BLaER1 (cell line): ENCODE measurements around the gene MPPED1.

Source experiments
- H3K27ac ChIP-seq: shearing (Covaris generic); formaldehyde crosslinking; 2 replicates; pipeline ENCODE4 v1.8.1; 2022
- H3K27me3 ChIP-seq: shearing (Covaris generic); formaldehyde crosslinking; 2 replicates; pipeline ENCODE4 v1.8.1; 2022
- H3K36me3 ChIP-seq: shearing (Covaris generic); formaldehyde crosslinking; 2 replicates; pipeline ENCODE4 v1.8.1; 2022
- H3K4me1 ChIP-seq: shearing (Covaris generic); formaldehyde crosslinking; 2 replicates; pipeline ENCODE4 v1.8.1; 2022
- H3K4me2 ChIP-seq: shearing (Covaris generic); formaldehyde crosslinking; 2 replicates; pipeline ENCODE4 v1.8.1; 2022
- H3K4me3 ChIP-seq: shearing (Covaris generic); formaldehyde crosslinking; 2 replicates; pipeline ENCODE4 v1.8.1; 2022
- H3K9ac ChIP-seq: shearing (Covaris generic); formaldehyde crosslinking; 2 replicates; pipeline ENCODE4 v1.8.1; 2022
- H3K9me3 ChIP-seq: shearing (Covaris generic); formaldehyde crosslinking; 2 replicates; pipeline ENCODE4 v1.8.1; 2022
- H4K20me1 ChIP-seq: shearing (Covaris generic); formaldehyde crosslinking; 2 replicates; pipeline ENCODE4 v1.8.1; 2022
- Cebpa-rat ChIP-seq: shearing (Covaris generic); IDR thresholded peaks from 2 replicates; pipeline ENCODE4 v1.8.1; 2022

Gene MPPED1

DNA sequence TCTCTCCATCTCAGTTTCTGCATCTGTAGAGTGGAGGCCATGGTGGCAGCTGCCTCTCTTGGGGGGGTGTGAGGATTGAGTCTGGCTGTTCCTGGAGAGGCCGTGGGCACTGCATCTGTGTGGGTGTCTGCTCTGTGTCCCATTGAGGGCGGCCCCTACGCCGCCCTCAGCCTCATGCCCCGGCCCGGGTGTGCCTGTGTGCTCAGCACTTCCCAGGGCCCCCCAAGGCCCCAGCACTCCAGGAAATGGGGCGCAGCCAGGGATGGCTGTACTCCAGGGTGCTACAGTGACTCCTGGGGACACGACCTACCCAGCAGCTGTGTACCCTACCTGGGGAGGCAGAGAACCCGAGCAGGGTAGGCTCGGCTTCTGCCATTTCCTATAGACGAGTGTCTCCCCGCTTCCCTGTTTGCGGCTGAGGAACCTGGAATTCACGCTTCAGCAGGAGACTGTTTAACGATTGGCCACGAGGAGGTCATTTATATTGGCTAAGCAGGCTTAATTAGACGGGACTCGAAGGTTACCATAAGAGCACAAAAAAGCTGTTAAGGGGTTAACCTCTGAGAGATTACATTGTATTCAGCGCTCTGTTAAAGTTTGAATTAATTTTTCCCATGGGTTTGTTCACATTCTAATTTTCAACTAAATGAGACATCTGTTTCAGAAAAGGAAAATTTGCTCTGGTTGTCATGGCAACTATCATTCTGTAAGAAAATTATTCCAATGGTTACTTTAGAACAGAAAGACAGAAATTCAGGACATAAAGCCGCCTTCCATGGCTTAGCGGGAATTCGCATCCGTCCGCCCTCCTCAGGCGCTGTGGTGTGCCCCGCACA lies 76.4 kb downstream of the MPPED1 start:
- Histone ChIP-seq H3K9me3 (no peaks in the 10 kb centered on the region), H3K27ac (no peak overlapping the region), H4K20me1 (no peaks in the 10 kb centered on the region), H3K9ac (no peak overlapping the region), H3K4me3 (no peak overlapping the region), H3K27me3 (no peaks in the 10 kb centered on the region), H3K36me3 (no peaks in the 10 kb centered on the region), H3K4me2 (no peak overlapping the region), H3K4me1 (peaks cover under 1% of the 10 kb centered on the region; the same call in 1 of the 2 replicates)
- TF ChIP-seq Cebpa-rat, result no peak

DNA sequence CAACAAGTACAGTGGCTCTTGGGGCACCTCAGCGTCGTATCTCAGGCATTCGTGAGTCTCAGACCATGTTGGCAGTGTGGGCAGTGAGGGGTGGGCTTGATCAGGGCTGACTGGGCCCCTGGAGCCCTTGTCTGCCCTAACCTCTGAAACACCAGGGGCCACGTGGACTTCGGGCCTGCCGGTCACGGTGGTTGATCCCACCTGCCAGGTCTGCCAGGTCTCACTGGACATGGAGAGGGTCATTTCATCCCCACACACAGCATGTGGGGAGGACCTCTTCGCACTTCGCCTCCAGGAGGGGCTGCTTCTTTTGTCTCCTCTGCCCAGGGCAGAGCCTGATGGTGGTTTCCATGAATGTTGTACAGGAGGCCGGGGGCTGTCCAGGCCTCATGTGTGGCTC lies 77.1 kb downstream of the MPPED1 start:
- H3K36me3 ChIP-seq, result no peaks in the 10 kb centered on the region
- H3K4me1 ChIP-seq, result no peaks in the 10 kb centered on the region
- no peak overlapping the region for H3K4me2 ChIP-seq
- no peak overlapping the region for H3K9ac ChIP-seq
- no peak overlapping the region for H3K4me3 ChIP-seq
- no peaks in the 10 kb centered on the region for H3K9me3 ChIP-seq
- H3K27ac ChIP-seq, result no peak overlapping the region
- TF ChIP-seq Cebpa-rat, result no peak
- H3K27me3 ChIP-seq, result no peaks in the 10 kb centered on the region
- H4K20me1 ChIP-seq, result no peaks in the 10 kb centered on the region

DNA sequence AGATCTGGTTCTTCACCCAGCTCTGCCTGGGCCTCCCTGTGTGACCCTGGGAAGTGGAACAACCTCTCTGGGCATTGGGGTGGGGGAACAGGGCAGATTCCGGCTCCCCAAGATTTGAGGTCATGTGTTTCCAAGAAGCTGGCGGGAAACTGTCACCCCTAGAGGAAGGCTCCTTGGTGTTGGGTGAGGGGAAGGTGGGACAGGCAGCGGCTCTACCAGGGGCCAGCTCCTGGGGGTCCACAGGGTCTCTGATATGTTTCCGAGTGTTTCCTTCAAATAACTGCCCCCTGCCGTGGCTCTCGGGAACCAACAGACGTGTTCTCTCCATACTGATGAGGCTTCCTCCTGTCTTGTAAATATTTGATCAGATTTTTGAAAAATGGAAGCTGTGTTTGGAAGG lies 78.5 kb downstream of the MPPED1 start:
- no peaks in the 10 kb centered on the region for H4K20me1 ChIP-seq
- H3K4me1 ChIP-seq, result no peaks in the 10 kb centered on the region
- no peaks in the 10 kb centered on the region for H3K9me3 ChIP-seq
- H3K27ac ChIP-seq, result no peak overlapping the region
- no peaks in the 10 kb centered on the region for H3K27me3 ChIP-seq
- no peaks in the 10 kb centered on the region for H3K36me3 ChIP-seq
- no peak overlapping the region for H3K4me3 ChIP-seq
- no peak overlapping the region for H3K9ac ChIP-seq
- H3K4me2 ChIP-seq, result no peak overlapping the region
- no peak for TF ChIP-seq Cebpa-rat

DNA sequence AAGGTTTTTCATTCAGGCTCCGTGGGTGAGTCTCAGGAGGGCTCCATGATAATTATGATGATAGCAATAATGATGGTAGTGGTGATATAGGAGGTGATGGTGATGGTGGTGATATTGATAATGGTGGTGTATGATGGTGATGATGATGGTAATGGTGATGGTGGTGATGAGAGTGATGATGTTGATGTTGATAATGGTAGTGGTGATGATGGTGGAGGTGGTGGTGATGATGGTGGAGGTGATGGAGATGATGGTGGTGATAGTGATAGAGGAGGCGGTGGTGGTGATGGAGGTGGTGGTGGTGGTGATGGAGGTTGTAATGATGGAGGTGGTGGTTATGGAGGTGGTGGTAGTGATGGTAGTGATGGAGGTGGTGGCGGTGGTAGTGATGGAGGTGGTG lies 79.4 kb downstream of the MPPED1 start:
- Histone ChIP-seq H3K36me3 (no peaks in the 10 kb centered on the region), H3K4me2 (no peak overlapping the region), H3K9me3 (no peaks in the 10 kb centered on the region), H3K4me1 (no peaks in the 10 kb centered on the region), H3K9ac (no peak overlapping the region), H4K20me1 (no peaks in the 10 kb centered on the region), H3K27ac (no peak overlapping the region), H3K4me3 (no peak overlapping the region), H3K27me3 (no peaks in the 10 kb centered on the region)
- no peak for TF ChIP-seq Cebpa-rat

DNA sequence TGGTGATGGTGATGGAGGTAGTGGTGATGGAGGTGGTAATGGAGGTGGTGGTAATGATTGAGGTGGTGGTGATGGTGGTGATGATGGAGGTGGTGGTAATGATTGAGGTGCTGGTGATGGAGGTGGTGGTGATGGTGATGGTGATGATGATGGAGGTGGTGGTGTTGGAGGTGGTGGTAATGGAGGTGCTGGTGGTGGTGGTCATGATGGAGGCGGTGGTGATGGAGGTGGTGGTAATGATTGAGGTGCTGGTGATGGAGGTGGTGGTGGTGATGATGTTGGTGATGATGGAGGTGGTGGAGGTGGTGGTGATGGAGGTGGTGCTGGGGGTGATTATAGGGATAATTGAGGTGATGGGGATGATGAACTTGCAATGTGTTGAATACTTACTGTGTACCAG lies 79.9 kb downstream of the MPPED1 start:
- no peak overlapping the region for H3K4me3 ChIP-seq
- no peaks in the 10 kb centered on the region for H3K27me3 ChIP-seq
- H3K9ac ChIP-seq, result no peak overlapping the region
- no peaks in the 10 kb centered on the region for H3K4me1 ChIP-seq
- H3K27ac ChIP-seq, result no peak overlapping the region
- H3K4me2 ChIP-seq, result no peak overlapping the region
- H3K9me3 ChIP-seq, result no peaks in the 10 kb centered on the region
- no peak for TF ChIP-seq Cebpa-rat
- H3K36me3 ChIP-seq, result no peaks in the 10 kb centered on the region
- H4K20me1 ChIP-seq, result no peaks in the 10 kb centered on the region

DNA sequence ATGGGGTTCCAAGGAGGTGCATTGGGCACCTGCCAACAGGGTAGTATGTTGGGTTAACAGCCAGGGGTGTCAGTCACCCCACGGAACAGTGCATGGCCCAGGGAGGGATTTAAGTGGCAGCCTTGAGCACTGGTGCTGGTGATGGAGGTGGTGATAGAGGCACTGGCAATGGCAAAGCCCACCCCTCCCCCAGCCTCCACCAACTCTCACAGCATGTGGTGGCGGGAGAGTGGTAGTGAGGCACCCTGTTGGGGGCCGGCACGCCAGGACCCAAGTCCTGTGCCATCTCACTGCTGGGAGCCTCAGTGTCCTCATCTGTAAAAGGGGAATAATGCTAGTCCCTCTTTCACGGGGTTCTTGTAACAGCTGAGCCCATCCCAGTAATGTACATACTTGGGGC lies 81.5 kb downstream of the MPPED1 start:
- no peak overlapping the region for H3K9ac ChIP-seq
- H3K4me2 ChIP-seq, result no peak overlapping the region
- no peak overlapping the region for H3K4me3 ChIP-seq
- no peak overlapping the region for H3K27ac ChIP-seq
- H3K36me3 ChIP-seq, result no peaks in the 10 kb centered on the region
- H3K9me3 ChIP-seq, result no peaks in the 10 kb centered on the region
- H3K4me1 ChIP-seq, result no peaks in the 10 kb centered on the region
- H3K27me3 ChIP-seq, result no peaks in the 10 kb centered on the region
- TF ChIP-seq Cebpa-rat, result no peak
- no peaks in the 10 kb centered on the region for H4K20me1 ChIP-seq

DNA sequence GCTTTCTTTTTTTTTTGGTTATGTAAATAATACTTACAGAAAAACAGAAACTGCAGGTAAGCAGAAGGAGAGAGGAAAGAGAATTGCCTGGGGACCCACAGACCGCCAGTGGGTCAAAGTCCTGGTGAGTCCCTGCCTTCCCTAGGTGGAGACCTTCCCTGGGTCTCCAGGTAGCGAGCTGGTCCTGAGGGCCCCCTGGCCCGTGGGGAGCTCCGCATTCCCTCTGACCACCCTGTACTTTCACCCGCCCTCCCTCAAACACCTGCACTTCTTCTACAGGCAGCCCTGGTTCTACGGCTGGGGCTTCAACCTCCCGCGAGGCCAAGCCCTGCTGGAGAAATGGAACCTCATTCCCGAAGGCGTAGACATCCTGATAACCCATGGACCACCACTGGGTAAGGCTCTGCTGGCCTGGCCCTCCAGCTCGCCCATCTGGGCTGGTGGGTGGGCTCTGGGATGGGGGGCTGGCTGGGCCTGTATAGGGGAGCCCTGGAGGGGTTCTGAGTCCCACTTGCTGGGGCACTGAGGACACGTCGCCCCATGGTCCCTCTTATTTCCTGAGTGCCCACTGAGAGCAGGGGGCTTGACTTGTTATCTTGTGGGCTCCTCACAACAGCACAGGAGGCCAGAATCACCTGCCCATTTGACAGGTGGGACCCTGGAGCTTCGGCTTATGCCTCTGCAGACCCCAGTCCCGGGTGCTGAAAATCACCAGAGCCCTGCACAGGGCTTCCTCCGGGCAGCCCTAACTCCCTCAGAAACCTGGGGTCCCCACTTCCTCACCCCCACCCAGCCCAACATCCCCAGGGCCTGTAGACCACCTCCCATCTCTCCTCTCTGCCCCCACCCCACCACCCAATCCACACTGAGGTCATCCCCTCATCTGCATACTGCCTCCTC lies 86.4 kb downstream of the MPPED1 start:
- Histone ChIP-seq H3K4me2 (no peak overlapping the region), H3K27me3 (no peaks in the 10 kb centered on the region), H3K4me3 (no peak overlapping the region), H3K9ac (no peak overlapping the region), H3K27ac (no peak overlapping the region), H3K4me1 (no peaks in the 10 kb centered on the region), H4K20me1 (no peaks in the 10 kb centered on the region), H3K36me3 (no peaks in the 10 kb centered on the region), H3K9me3 (no peaks in the 10 kb centered on the region)
- no peak for TF ChIP-seq Cebpa-rat

DNA sequence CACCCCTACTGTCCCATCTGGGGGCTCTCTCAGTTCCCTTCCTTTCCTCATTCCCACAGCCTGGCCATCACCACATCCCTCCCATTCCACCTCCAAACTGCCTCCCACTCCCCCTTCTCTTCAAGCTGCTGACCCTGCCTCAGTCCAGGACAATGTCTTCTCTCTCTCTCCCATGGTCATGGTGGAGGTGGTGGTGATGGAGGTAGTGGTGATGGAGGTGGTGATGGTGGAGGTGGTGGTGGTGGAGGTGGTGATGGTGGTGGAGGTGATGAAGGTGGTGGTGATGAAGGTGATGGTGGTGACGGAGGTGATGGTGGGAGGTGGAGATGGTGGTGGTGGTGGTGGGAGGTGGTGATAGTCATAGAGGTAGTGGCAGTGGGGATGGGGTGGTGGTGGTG lies 87.0 kb downstream of the MPPED1 start:
- no peaks in the 10 kb centered on the region for H3K9me3 ChIP-seq
- H3K4me2 ChIP-seq, result no peak overlapping the region
- H3K9ac ChIP-seq, result no peak overlapping the region
- H3K4me1 ChIP-seq, result no peaks in the 10 kb centered on the region
- H3K4me3 ChIP-seq, result no peak overlapping the region
- TF ChIP-seq Cebpa-rat, result no peak
- no peak overlapping the region for H3K27ac ChIP-seq
- no peaks in the 10 kb centered on the region for H3K36me3 ChIP-seq
- H4K20me1 ChIP-seq, result no peaks in the 10 kb centered on the region
- no peaks in the 10 kb centered on the region for H3K27me3 ChIP-seq

DNA sequence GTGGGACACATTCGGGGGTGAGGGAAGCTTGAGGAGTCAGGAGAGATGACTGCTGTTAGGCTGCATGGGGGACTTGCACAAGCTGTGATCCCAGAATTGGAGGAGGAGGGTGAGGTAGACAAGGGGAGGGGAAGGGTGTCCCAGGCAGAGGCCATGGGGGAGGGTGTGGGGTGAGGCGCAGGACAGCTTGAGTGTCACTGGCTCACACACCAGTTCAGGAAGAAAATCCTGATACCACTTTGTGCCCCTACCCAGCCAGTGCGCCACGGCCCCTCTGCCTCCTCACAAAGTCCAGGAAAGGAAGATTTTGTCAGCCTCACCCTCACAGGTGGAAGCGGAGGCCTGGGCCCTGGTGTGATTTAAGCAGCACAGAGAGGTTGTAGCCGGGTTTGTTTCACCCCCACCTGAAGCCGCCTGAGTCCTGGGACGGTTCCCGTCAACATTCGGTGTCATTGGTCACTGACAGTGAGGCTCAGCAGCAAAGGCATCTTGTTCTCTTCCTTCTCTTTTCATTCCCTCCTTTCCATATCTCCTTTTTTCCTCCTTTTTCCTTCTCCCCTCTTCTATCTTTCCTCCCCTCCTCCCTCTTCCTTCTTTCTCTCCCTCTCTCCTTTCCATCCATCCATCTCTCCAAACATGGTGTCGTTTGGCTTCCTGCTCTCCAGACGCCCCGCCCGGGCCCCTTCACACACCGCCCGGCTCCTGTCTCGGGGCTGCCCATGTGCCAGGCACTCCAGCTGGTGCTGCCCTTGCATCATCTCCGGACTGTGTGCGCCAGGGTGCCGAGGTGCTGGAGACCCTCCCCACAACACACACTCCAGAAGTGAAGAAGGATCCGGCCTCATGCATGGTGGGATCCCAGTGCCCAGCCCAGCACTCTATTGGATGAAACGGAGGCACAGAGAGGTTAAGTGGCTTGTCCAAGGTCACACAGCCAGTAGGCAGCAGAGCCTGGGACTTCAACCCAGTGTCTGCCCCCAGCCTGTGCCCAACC lies 89.3 kb downstream of the MPPED1 start:
- Histone ChIP-seq H3K9ac (no peak overlapping the region), H4K20me1 (no peaks in the 10 kb centered on the region), H3K27me3 (no peaks in the 10 kb centered on the region), H3K9me3 (no peaks in the 10 kb centered on the region), H3K4me2 (no peak overlapping the region), H3K4me3 (no peak overlapping the region), H3K27ac (no peak overlapping the region), H3K4me1 (no peaks in the 10 kb centered on the region), H3K36me3 (no peaks in the 10 kb centered on the region)
- TF ChIP-seq Cebpa-rat, result no peak
